ENCODE results near the gene NUP205. TPM values are rescaled to one million over a fixed set of nuclear protein-coding genes. Genes with fewer than 3 reads are reported as not detected.

Gene NUP205
- total RNA-seq, 1 experiment from 2014 or later = 90.4 TPM

DNA sequence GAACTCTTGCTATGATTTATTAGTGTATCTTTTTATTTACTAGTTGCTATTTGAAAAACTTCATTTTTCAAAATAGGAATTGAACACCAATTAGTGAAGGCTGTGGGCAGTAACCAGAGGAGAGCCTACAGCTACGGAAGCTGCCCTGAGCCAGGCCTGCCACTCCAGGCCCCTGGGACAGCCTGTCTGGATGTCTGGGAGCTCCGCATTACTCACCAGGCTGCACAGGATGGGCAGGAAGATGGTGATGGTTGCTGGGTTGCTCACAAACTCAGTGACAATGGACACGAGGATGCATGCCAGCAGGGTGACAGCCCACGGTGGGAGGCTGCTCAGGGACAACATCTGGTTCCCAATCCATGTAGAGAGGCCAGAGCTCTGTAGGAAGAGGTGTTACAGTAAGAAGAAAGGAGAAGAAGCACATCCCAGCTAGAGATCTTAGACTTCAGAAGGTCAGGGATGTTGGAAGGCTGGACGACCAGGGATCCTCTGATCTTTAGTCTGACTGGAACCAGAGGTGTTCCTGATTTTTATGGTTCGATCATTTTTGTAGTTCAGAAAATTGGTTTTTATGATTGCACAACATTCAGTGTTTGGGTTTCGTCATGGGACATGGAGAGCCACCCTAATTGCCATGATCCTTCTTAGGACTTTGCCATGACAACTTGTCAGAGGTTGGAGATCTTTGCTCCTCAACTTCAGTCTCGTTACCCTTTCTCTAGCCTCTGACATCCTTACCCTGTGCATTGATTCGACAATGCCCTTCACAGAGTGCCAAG lies 127.8 kb downstream of the NUP205 start:
- H3K4me1 ChIP-seq (ENCODE audit: control insufficient read depth, insufficient read depth, low read length) = no peaks in the 10 kb centered on the region
- in situ Hi-C loops (cut with HindIII; ENCODE audit: low pct_unique_long_range_greater_than_20kb, low sequenced_read_pairs) (no loop called here), intact Hi-C loops (cut with micrococcal nuclease; ENCODE audit: unreplicated experiment) (no loop called here)
- DNase-seq (ENCODE audit: low read depth, low spot score) (no peak), ATAC-seq (no peak)
- H3K9me3 ChIP-seq (ENCODE audit: control insufficient read depth, insufficient read depth, low read depth, low read length) = no peaks in the 10 kb centered on the region
- H3K36me3 ChIP-seq (ENCODE audit: control insufficient read depth, insufficient read depth, low read length) = no peaks in the 10 kb centered on the region
- no TSS peak for BruUV-seq (replicated peaks)
- no peak overlapping the region for H3K4me3 ChIP-seq (ENCODE audit: low read depth in 2 of 2, low read length in 2 of 2)
- TF ChIP-seq, protein P1, sequence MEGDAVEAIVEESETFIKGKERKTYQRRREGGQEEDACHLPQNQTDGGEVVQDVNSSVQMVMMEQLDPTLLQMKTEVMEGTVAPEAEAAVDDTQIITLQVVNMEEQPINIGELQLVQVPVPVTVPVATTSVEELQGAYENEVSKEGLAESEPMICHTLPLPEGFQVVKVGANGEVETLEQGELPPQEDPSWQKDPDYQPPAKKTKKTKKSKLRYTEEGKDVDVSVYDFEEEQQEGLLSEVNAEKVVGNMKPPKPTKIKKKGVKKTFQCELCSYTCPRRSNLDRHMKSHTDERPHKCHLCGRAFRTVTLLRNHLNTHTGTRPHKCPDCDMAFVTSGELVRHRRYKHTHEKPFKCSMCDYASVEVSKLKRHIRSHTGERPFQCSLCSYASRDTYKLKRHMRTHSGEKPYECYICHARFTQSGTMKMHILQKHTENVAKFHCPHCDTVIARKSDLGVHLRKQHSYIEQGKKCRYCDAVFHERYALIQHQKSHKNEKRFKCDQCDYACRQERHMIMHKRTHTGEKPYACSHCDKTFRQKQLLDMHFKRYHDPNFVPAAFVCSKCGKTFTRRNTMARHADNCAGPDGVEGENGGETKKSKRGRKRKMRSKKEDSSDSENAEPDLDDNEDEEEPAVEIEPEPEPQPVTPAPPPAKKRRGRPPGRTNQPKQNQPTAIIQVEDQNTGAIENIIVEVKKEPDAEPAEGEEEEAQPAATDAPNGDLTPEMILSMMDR (IDR thresholded peaks at IDR 0.05) = no peak
- TF ChIP-seq SIN3A (IDR thresholded peaks at IDR 0.05; ENCODE audit: borderline replicate concordance, insufficient read depth, low read depth, low read length) = no peak
- no peak for TF ChIP-seq POLR2AphosphoS5 (IDR thresholded peaks at IDR 0.05; ENCODE audit: low read depth, low read length)
- TF ChIP-seq TCF7L2 (IDR thresholded peaks at IDR 0.05; ENCODE audit: low read depth, low read length) = no peak
- TF ChIP-seq, protein P2, sequence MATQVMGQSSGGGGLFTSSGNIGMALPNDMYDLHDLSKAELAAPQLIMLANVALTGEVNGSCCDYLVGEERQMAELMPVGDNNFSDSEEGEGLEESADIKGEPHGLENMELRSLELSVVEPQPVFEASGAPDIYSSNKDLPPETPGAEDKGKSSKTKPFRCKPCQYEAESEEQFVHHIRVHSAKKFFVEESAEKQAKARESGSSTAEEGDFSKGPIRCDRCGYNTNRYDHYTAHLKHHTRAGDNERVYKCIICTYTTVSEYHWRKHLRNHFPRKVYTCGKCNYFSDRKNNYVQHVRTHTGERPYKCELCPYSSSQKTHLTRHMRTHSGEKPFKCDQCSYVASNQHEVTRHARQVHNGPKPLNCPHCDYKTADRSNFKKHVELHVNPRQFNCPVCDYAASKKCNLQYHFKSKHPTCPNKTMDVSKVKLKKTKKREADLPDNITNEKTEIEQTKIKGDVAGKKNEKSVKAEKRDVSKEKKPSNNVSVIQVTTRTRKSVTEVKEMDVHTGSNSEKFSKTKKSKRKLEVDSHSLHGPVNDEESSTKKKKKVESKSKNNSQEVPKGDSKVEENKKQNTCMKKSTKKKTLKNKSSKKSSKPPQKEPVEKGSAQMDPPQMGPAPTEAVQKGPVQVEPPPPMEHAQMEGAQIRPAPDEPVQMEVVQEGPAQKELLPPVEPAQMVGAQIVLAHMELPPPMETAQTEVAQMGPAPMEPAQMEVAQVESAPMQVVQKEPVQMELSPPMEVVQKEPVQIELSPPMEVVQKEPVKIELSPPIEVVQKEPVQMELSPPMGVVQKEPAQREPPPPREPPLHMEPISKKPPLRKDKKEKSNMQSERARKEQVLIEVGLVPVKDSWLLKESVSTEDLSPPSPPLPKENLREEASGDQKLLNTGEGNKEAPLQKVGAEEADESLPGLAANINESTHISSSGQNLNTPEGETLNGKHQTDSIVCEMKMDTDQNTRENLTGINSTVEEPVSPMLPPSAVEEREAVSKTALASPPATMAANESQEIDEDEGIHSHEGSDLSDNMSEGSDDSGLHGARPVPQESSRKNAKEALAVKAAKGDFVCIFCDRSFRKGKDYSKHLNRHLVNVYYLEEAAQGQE (IDR thresholded peaks at IDR 0.05; ENCODE audit: insufficient read depth in 1 of 2, low read depth in 2 of 2, low read length in 1 of 2) = no peak
- CTCF ChIA-PET = no interaction called here
- POLR2A ChIA-PET = no interaction called here
- no peak overlapping the region for H3K27ac ChIP-seq (ENCODE audit: low read length)
- H3K27me3 ChIP-seq (ENCODE audit: control insufficient read depth, insufficient read depth, low read length) = no peaks in the 10 kb centered on the region

GRCh38 chr7:135687466-135687865 lies 129.7 kb downstream of the NUP205 start:
- POLR2A ChIA-PET = no interaction called here
- in situ Hi-C loops (cut with HindIII; ENCODE audit: low pct_unique_long_range_greater_than_20kb, low sequenced_read_pairs) (no loop called here), intact Hi-C loops (cut with micrococcal nuclease; ENCODE audit: unreplicated experiment) (no loop called here)
- DNase-seq (ENCODE audit: low read depth, low spot score) (no peak), ATAC-seq (no peak)
- BruUV-seq (replicated peaks) = no TSS peak
- H3K36me3 ChIP-seq (ENCODE audit: control insufficient read depth, insufficient read depth, low read length) = no peaks in the 10 kb centered on the region
- H3K4me3 ChIP-seq (ENCODE audit: low read depth in 2 of 2, low read length in 2 of 2) = no peak overlapping the region
- H3K9me3 ChIP-seq (ENCODE audit: control insufficient read depth, insufficient read depth, low read depth, low read length) = no peaks in the 10 kb centered on the region
- CTCF ChIA-PET = no interaction called here
- H3K4me1 ChIP-seq (ENCODE audit: control insufficient read depth, insufficient read depth, low read length) = no peaks in the 10 kb centered on the region
- no peak overlapping the region for H3K27ac ChIP-seq (ENCODE audit: low read length)
- TF ChIP-seq, protein P2 (IDR thresholded peaks at IDR 0.05; ENCODE audit: insufficient read depth in 1 of 2, low read depth in 2 of 2, low read length in 1 of 2) = no peak
- no peak for TF ChIP-seq SIN3A (IDR thresholded peaks at IDR 0.05; ENCODE audit: borderline replicate concordance, insufficient read depth, low read depth, low read length)
- TF ChIP-seq POLR2AphosphoS5 (IDR thresholded peaks at IDR 0.05; ENCODE audit: low read depth, low read length) = no peak
- TF ChIP-seq, protein P1 (IDR thresholded peaks at IDR 0.05) = no peak
- TF ChIP-seq TCF7L2 (IDR thresholded peaks at IDR 0.05; ENCODE audit: low read depth, low read length) = no peak
- H3K27me3 ChIP-seq (ENCODE audit: control insufficient read depth, insufficient read depth, low read length) = no peaks in the 10 kb centered on the region

All from Panc1 (cell line).